Measurements from ENCODE around the gene ARVCF. TPM values are rescaled to one million over a fixed set of nuclear protein-coding genes. Genes with fewer than 3 reads are reported as not detected.
A peak's percentile ranks its signal among the peaks of the same experiment; 100 is the strongest.

ARVCF gene
- total and polyA plus RNA-seq, 2 donors (not counting 1 experiment from before 2014, with no cell fraction given), result 2.2 to 6.7 TPM

DNA sequence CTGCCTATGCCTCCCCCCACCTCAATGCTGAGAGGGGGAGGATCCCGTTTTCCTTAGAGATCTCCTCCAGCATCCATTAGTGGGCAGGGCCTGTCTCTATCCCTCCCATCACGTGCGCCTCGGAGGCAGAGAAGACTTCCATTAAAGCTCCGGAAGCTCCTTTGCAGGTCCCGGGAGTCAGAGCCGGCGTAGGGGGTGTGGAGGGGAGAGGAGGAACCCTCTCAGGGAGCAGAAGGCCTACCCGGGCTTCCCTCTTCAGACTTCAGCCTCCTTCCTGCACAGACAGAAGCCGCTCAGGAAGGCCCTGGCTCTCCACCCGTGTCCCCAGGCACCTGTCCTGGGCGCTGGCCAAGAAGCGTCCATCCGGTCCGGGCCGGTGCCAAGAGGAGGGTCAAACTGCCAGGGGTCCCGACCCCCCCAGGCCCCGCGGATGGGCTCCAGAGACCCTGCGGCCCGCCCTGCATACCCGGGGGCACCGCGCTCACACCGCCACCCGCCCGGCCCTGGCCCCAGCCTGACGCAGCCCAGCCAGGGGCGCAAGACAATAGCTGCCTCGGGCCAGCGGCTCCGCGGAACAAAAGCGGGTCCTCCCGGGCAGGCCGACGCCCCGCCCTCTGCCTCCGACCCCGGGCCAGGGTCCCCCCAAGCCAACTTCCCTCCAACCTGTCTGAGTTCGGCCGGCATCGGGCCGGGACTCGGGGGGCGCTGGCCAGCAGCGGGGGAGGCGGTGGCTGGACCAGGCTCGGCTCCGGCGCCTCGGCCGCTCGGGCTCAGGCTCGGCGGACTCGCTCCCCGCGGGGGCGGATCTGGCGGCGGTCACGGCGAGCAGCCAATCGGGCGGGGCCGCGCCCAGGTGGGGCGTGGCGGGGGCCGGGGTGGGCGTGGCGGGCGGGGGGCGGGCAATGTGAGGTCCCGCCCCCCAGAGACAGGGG lies 29.9 kb downstream of the ARVCF start:
- H3K27ac ChIP-seq (ENCODE audit: low read length in 2 of 2), result no peak overlapping the region
- H3K4me1 Mint-ChIP-seq, result peaks cover 7% of the 10 kb centered on the region
- 4% methylated on average over 60 of the region's 76 CpGs for WGBS (ENCODE audit: insufficient coverage)
- H4K20me1 ChIP-seq (ENCODE audit: control insufficient read depth, insufficient read depth, low read length, poor library complexity, severe bottlenecking), result no peaks in the 10 kb centered on the region
- H3K4me3 ChIP-seq (ENCODE audit: control extremely low read depth in 1 of 5, extremely low read depth in 1 of 5, insufficient read depth in 1 of 5, low read depth in 2 of 5, low read length in 4 of 5), result peak overlapping the region in 4 of 5 experiments; percentile 41 to 66 (median 64)
- peak; percentile 89 for ATAC-seq (ENCODE audit: low read depth)
- peaks cover 10 to 13% of the 10 kb centered on the region in 2 donors for H3K4me1 ChIP-seq (ENCODE audit: control insufficient read depth in 2 of 2, insufficient read depth in 2 of 2, low read length in 2 of 2)
- peak; percentile 78 for DNase-seq
- H3K79me2 ChIP-seq (ENCODE audit: control insufficient read depth, insufficient read depth, low read length), result no peaks in the 10 kb centered on the region
- peaks cover 0 to 4% (median 0%) of the 10 kb centered on the region in 3 donors for H3K9me3 ChIP-seq (ENCODE audit: control extremely low read depth in 1 of 3, control insufficient read depth in 2 of 3, insufficient read depth in 1 of 3, low read length in 2 of 3)
- intact Hi-C loops (cut with micrococcal nuclease), result loop anchor here (1.0 to 5.0 kb wide), 3 partner anchors 16 to 51 kb away; partner anchors contain the start of gene ARVCF
- TF ChIP-seq EZH2 (IDR thresholded peaks at IDR 0.05; ENCODE audit: borderline replicate concordance, insufficient read depth, low read depth, low read length, poor library complexity, severe bottlenecking), result no peak
- TF ChIP-seq, protein P1, sequence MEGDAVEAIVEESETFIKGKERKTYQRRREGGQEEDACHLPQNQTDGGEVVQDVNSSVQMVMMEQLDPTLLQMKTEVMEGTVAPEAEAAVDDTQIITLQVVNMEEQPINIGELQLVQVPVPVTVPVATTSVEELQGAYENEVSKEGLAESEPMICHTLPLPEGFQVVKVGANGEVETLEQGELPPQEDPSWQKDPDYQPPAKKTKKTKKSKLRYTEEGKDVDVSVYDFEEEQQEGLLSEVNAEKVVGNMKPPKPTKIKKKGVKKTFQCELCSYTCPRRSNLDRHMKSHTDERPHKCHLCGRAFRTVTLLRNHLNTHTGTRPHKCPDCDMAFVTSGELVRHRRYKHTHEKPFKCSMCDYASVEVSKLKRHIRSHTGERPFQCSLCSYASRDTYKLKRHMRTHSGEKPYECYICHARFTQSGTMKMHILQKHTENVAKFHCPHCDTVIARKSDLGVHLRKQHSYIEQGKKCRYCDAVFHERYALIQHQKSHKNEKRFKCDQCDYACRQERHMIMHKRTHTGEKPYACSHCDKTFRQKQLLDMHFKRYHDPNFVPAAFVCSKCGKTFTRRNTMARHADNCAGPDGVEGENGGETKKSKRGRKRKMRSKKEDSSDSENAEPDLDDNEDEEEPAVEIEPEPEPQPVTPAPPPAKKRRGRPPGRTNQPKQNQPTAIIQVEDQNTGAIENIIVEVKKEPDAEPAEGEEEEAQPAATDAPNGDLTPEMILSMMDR (IDR thresholded peaks at IDR 0.05), result no peak
- ChIA-PET CTCF (interaction anchor here (1.1 to 1.4 kb wide), 2 partner anchors 17 to 26 kb away, joined by 3 to 4 read pairs; no protein-coding TSS in a partner anchor), POLR2A (no interaction called here)
- no peak overlapping the region for H3K27ac Mint-ChIP-seq
- peak overlapping the region; percentile 72 for H3K9ac ChIP-seq (ENCODE audit: low read length)
- H3K27me3 ChIP-seq (replicated peaks in 1 of 4; ENCODE audit: control extremely low read depth in 1 of 4, control insufficient read depth in 3 of 4, insufficient read depth in 4 of 4, low read length in 3 of 4), result peaks cover 0 to 11% (median 0%) of the 10 kb centered on the region in 4 experiments
- no peaks in the 10 kb centered on the region for H3K27me3 Mint-ChIP-seq
- peak overlapping the region; percentile 99 for H3K4me2 ChIP-seq (replicated peaks; ENCODE audit: low read depth, low read length, poor library complexity, severe bottlenecking)
- H2AFZ ChIP-seq (ENCODE audit: insufficient read depth, low read depth, low read length, poor library complexity, severe bottlenecking), result peak overlapping the region; percentile 85
- no peaks in the 10 kb centered on the region for H3K36me3 ChIP-seq (replicated peaks in 1 of 2; ENCODE audit: control extremely low read depth in 1 of 2, control insufficient read depth in 1 of 2, extremely low read depth in 1 of 2, insufficient read depth in 2 of 2, low read length in 1 of 2)
- peak overlapping the region; percentile 72 for H3K4me3 Mint-ChIP-seq
- H3K9me3 Mint-ChIP-seq (ENCODE audit: insufficient read depth), result no peaks in the 10 kb centered on the region

Data from B cell (primary cell).